NCI-H510A treated with DMSO at 0.1 percent for 48 hours (cell line): ENCODE results near the gene PSENEN.

Source experiments
- DNase-seq: peaks from one replicate; lab custom pipeline; 2025; lab: John Stamatoyannopoulos, UW

The PSENEN gene, protein sequence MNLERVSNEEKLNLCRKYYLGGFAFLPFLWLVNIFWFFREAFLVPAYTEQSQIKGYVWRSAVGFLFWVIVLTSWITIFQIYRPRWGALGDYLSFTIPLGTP

DNA sequence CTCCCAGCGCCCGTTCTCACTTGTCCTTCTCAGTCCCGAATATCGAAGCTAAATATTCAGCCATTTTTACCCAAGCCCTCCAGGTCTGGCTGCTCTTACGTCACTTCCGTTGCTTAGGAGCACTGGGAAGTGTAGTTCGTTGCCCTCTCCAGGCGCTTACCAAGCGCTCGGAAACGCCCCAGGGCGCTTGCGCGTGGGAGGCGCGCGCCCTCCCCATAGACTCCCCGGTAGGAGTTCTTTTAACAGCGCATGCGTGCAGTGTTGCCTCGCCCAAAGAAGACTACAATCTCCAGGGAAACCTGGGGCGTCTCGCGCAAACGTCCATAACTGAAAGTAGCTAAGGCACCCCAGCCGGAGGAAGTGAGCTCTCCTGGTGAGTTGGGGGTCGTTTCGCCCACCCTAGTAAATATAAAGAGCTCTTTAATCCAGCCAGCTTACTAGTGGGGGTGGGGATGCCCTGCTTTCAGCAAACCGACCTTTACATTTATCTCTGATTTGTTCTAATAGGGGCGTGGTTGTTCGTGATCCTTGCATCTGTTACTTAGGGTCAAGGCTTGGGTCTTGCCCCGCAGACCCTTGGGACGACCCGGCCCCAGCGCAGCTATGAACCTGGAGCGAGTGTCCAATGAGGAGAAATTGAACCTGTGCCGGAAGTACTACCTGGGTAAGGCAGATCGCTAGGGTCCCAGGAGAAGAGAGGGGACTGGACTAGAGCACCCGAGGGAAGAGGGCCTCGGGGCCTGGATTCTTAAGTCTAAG is at the start of gene PSENEN, which contains the start of gene U2AF1L4:
Gene PSENEN (plus strand): TSS at position 324 of the 759 bp plus-strand sequence. CDS start 280 bp downstream, at position 604.
Gene U2AF1L4 (minus strand): TSS at position 91 of the 759 bp plus-strand sequence. CDS start 27 bp downstream, at position 64.
- peak; percentile 97 for DNase-seq

DNA sequence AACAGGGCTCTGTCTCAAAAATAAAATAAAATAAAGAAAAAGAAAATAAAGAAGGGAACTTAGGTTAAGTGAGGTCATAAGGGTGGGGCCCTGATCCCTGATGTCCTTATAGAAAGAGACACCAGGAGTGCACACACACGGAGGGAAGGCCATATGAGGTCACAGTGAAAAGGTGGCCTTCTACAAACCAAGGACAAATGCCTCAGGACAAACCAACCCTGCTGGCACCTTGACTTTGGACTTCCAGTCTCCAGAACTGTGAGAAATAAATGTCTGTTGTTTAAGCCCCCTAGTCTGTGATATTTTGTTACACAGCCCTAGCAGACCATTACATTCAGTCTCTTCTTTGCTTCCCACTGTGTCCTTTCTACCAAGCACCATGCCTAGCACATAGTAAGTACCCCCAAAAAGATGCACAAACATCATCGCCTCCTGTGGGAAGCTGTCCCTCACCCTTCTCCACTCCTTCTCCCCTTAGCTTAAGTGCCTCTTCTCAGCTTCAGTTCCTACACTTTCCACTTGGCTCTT is 49.5 kb upstream of the PSENEN start:
- DNase-seq, result no peak

- DNase-seq, result no peak
These were observed 48.6 kb upstream of the PSENEN start for GRCh38 chr19:35696835-35697234.

DNA sequence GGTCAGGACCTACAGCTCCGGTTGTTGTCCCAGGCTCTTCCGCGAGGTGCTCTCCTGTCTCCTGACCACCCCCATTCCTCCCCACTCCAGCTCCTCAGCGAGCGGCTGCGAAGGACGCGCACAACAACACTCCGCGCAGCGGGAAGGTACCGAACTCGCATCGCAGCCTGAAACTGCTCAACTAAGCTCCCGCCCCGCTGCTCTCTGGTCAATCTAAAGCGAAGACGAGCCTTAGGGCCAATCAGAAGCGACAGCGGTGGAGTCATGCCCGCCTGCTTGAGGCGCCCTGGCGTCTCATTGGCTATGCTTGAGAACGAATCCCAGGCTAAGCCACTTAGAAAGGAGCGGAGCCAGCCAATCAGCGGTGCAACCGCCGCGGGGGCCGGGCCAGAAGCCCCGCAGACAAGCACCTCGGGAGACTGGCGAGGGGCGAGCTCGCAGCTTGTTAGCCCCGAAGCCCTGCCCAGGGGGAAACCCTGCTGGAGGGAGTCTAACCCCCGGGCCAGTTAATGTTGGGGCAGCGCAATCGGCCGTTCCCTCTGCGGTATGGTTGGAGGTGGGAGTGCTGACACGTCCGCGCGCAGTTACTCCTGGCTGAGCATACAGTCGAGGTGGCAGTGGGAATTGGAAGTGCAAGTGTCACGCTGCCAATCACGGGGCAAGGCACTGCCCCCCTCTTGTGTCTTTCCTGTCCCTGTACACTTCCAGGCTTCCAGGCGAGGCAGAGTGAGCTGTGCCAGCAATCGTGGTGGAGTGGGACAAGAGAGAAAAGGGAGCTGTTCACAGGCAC is 43.0 kb upstream of the PSENEN start:
- peak; percentile 96 for DNase-seq

GRCh38 chr19:35703343-35703742 is 42.1 kb upstream of the PSENEN start:
- DNase-seq, result no peak

- no peak for DNase-seq
These were observed 41.2 kb upstream of the PSENEN start, which contains the start of gene ZBTB32 for GRCh38 chr19:35704218-35704617. Gene ZBTB32, plus strand, starts transcription at chr19:35704558. Its CDS starts 10,069 bp downstream, at chr19:35714627.

DNA sequence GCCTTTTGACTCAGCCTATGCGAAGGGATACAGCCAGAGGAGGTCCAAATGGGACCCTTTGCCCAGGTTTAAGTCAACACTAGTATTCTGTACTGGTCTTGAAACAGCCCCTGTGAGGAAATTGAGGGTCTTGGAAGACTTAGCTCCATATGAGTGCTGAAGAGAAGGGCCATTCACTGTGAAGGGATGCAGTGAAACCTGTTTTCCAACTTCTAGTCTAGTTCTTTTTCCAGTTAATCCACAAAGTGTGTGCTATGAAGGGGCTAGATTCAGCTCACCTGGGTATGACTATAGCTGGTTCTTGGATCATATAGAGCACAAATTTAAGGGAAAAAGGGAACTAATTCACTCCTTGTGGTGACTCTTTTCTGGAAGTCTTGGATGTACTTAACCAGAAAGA is 37.1 kb upstream of the PSENEN start:
- no peak for DNase-seq

- no peak for DNase-seq
These were observed 34.4 kb upstream of the PSENEN start for GRCh38 chr19:35710784-35711723.

DNA sequence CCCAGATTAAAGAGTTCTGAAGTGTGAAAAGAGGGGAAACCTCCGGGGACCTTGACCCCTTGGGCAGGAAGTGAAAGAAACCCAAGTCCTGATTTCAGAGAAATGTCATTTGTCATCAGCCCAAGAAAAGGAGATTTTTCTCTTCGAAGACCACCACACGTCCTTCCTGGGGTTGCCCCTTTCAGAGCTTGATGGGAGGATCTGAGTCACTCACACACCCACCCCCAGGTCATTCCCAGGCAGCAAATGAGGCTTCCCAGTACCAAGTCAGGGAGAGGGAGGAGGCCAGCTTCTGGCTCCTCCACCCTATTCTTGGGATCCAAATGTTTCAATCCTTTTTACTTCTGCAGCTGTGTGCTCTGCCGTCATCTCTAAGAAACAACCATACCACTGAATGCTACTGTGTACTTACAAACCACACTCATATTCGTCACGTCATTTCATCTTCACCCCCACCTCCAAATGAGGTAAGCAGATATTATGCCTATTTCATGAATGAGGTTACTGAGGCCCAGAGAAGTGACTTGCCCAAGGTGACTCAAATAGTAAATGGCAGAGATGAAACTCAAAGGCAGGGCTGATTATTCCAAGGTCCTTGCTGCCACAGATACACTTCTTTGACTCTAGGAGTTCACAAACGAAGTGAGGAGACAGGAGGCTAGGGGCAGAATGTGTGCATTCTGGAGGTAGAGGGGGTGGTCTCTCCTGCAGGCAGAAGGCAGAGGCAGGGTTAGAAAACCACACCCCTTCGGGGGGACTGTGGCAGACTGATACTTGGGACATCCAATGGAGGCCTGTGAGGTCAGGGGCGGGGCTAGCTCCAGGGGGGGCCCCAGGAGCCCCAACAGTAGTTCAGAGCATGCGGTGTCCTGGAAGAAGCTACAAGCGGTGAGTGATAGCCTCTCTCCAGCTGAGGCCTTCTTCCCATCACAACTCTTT is 32.6 kb upstream of the PSENEN start:
- no peak for DNase-seq

DNA sequence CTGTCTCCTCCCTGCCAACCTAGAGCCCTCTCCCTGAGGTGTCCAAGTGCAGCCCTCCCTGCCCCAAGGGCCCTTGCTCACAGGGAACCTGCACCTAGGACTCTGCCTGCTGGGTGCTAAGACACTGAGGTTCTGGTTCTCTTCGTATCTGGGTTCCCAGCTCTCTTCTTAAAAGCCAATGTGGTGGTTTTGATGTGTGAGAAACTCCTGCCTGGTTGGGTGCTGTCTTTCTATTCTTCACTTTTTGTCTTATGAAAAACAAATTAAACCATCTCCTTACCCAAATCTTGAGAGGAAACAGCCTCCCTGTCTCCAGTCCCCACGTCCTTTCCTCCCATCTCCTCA is 32.0 kb upstream of the PSENEN start:
- DNase-seq, result no peak

DNA sequence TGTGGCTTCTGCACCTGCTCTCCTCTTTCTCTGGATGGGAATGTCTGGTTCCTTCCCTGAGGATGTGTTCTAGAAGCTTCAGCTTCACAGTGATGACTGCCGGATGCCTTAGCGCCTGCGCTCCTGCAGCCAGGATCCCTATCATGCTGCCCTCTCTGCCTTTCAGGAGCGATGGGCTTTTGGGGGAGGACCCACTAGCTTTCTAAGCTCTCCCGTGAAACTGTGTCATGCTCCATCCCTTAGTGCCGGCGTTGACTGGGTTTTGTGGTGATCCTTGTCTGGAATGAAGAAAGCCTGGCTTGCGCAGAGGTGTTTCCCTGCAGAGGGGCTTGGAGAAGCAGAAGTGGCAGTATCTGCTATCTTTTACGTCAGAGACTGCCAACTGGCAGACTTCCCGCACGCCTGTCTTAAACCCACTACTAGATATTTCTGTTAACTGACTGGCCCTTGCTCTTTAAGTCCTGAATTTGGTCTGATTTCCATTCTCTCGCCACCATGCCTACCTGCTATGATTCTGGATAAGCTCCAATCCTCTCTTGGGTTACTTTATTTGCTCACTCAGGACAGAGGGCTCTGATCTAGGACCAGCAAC is 31.5 kb upstream of the PSENEN start:
- no peak for DNase-seq

- DNase-seq, result no peak
These were observed 30.7 kb upstream of the PSENEN start for GRCh38 chr19:35714601-35715354.

DNA sequence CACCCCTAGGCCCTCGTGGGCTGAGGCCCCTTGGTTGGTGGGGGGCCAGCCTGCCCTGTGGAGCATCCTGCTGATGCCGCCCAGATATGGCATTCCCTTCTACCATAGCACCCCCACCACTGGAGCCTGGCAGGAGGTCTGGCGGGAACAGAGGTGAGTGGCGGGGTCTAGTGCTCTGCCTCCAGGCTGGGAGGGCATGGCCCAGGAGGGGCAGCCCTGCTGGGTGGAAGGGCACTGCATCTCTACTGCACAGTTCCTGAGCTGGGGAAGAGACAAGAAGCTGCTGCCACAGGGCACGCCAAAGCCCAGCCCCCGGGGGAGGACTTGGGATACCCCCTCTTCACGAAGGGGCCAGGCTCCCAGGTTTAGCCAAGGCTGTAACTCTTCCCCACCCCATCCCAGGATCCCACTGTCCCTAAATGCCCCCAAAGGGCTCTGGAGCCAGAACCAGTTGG is 30.1 kb upstream of the PSENEN start:
- no peak for DNase-seq

DNA sequence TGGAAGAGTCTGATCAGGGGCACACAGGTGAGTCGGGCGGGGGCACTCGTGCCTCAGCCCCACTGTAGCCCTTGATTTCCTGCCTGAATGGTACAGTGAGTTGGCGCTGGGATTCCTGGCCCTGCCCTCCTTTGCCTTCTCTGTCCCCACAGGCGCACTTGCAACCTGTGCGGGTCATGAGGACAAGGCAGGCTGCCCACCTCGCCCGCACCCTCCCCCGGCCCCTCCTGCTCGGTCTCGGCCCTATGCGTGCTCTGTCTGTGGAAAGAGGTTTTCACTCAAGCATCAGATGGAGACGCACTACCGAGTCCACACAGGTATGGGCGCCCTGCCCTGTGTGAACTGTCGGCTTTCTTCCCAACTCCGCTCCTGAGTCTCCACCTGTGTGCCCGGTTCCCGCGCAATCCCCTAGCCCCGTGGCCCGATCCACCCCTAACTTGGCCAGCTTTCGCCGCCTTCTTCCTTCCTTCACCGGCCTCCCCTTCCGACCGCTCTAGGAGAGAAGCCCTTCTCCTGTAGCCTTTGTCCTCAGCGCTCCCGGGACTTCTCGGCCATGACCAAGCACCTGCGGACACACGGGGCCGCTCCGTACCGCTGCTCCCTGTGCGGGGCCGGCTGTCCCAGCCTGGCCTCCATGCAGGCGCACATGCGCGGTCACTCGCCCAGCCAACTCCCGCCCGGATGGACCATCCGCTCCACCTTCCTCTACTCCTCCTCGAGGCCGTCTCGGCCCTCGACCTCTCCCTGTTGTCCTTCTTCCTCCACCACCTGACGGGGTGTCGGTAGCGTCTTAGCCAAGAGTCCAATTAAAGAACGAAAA is 29.3 kb upstream of the PSENEN start:
- DNase-seq, result no peak

DNA sequence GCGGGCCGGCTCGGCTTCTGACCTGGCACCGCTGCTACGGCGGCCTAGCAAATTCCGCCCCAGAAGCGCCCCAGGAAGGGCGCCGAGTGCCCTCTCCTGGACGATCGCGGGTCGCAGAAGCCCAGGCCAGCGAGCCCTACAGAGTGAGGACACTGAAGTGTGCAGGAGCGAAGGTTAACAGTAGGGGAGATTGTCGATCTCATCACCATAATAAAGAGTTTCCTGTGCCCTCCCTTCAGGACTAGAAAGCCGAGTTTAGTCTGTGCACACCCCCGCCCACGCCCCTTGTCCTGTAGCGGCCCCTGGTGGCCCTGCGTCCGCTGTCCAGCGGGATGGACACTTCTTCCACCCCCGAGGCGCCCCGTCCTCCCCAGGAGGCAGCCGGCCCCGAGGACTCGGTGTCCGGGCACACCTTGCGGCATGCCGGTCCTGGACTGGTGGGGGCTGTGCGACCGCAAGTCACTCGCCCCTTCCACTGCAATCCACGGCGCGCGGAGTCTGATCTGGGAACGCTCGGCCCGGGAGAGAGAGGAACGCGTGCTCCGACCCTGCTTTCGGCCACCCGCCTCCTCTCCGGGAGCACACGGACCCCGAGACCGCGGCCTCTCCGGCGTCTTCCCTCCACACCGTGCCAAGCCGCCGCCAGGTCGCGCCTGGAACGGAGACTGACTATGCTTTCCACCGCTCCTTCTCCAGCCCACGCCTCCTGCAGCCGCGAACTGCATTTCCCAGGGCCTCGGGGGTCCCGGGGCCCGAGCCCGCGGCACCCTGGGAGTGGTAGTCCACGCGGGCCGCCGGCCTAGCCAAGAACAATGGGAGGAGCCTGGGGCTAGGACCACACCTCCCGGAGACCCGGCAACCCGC is 28.4 kb upstream of the PSENEN start:
- DNase-seq, result peak; percentile 83

- DNase-seq, result peak; percentile 93
These were observed 27.6 kb upstream of the PSENEN start, which contains the start of gene KMT2B for GRCh38 chr19:35717665-35718344. Gene KMT2B, plus strand, starts transcription at chr19:35718003. Its CDS starts 16 bp downstream, at chr19:35718019.
